DND-41 (cell line): ENCODE data around the gene CDKN2B-AS1.

Source experiments
- EZH2 ChIP-seq: IDR thresholded peaks from 3 replicates; pipeline ENCODE4 v1.6.1; 2012; ENCODE audit warnings: borderline replicate concordance, low read depth, mild to moderate bottlenecking, moderate library complexity, low read length, inconsistent platforms; ENCODE audit not compliant: severe bottlenecking
- TF ChIP-seq, protein P1 (sequence below): IDR thresholded peaks from 2 replicates; pipeline ENCODE4 v1.5.1; 2012; ENCODE audit warnings: borderline replicate concordance, low read length, moderate library complexity, mild to moderate bottlenecking; ENCODE audit not compliant: poor library complexity, severe bottlenecking; ENCODE audit errors: extremely low read depth

DNA sequence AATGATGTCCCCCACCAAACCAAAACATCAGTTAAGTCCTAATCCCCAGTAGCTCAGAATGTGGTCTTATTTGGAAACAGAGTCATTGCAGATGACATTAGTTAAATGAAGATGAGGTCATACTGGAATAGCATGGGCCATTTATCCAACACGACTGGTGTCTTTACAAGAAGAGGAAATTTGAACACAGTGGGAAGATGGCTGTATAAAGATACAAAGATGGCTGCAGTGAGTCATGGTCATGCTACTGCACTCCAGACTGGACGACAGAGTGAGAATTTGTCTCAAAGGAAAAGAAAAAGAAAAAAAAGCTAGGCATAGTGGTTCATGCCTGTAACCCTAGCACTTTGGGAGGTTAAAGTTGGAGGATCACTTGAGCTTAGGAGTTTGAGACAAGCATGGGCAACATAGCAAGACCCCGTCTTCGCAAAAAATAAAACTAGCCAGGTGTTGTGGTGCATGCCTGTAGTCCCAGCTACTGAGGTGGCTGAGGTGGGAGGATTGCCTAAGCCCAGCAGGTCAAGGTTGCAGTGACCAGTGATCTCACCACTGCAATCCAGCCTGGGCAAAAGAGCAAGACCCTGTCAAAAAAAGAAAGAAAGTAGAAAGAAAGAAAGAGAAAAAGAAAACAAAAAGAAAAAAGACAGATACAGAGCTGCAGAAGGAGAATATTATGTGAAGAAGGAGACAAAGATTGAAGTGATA, 144.5 kb downstream of the CDKN2B-AS1 start:
- TF ChIP-seq, protein P1, sequence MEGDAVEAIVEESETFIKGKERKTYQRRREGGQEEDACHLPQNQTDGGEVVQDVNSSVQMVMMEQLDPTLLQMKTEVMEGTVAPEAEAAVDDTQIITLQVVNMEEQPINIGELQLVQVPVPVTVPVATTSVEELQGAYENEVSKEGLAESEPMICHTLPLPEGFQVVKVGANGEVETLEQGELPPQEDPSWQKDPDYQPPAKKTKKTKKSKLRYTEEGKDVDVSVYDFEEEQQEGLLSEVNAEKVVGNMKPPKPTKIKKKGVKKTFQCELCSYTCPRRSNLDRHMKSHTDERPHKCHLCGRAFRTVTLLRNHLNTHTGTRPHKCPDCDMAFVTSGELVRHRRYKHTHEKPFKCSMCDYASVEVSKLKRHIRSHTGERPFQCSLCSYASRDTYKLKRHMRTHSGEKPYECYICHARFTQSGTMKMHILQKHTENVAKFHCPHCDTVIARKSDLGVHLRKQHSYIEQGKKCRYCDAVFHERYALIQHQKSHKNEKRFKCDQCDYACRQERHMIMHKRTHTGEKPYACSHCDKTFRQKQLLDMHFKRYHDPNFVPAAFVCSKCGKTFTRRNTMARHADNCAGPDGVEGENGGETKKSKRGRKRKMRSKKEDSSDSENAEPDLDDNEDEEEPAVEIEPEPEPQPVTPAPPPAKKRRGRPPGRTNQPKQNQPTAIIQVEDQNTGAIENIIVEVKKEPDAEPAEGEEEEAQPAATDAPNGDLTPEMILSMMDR: no peak
- TF ChIP-seq EZH2: no peak
